GM23248 (cell line): ENCODE measurements around the gene RNF166. TPM values are rescaled to one million over a fixed set of nuclear protein-coding genes. Genes with fewer than 3 reads are reported as not detected.

ENCODE experiments used
- DNase-seq: peaks from one replicate; pipeline ENCODE4 v3.0.0-alpha.2; 2015
- H2AFZ ChIP-seq: fragments of 200-600 bp; sonication (generic); 2 replicates; pipeline ENCODE4 v1.6.1; 2016; ENCODE audit warnings: antibody characterized with exemption
- H3F3A ChIP-seq: fragments of 200-600 bp; sonication (generic); 2 replicates; pipeline ENCODE4 v1.6.1; 2016; ENCODE audit warnings: mild to moderate bottlenecking, antibody characterized with exemption, mixed run types; ENCODE audit not compliant: insufficient read depth
- H3K27ac ChIP-seq: fragments of 200-600 bp; sonication (generic); 2 replicates; pipeline ENCODE4 v1.5.1; 2016; ENCODE audit warnings: mild to moderate bottlenecking
- H3K27me3 ChIP-seq: fragments of 200-600 bp; sonication (generic); replicated peaks from 2 replicates; pipeline ENCODE4 v1.6.1; 2016; ENCODE audit warnings: mild to moderate bottlenecking; ENCODE audit not compliant: insufficient read depth
- H3K36me3 ChIP-seq: fragments of 200-600 bp; sonication (generic); 2 replicates; pipeline ENCODE4 v1.6.1; 2016; ENCODE audit warnings: low read depth, mild to moderate bottlenecking
- H3K4me1 ChIP-seq: fragments of 200-600 bp; sonication (generic); 2 replicates; pipeline ENCODE4 v1.6.1; 2016; ENCODE audit warnings: mild to moderate bottlenecking; ENCODE audit not compliant: insufficient read depth
- H3K4me2 ChIP-seq: fragments of 200-600 bp; sonication (generic); one replicate; pipeline ENCODE4 v1.6.1; 2016; ENCODE audit warnings: mild to moderate bottlenecking; ENCODE audit not compliant: unreplicated experiment
- H3K4me3 ChIP-seq: fragments of 200-600 bp; sonication (generic); 2 replicates; pipeline ENCODE4 v1.5.1; 2016; ENCODE audit warnings: mild to moderate bottlenecking
- H3K79me2 ChIP-seq: fragments of 200-600 bp; sonication (generic); 2 replicates; pipeline ENCODE4 v1.6.1; 2016; ENCODE audit warnings: mild to moderate bottlenecking; ENCODE audit not compliant: insufficient read depth
- H3K9ac ChIP-seq: fragments of 200-600 bp; sonication (generic); 2 replicates; pipeline ENCODE4 v1.6.1; 2016; ENCODE audit warnings: mild to moderate bottlenecking
- H3K9me2 ChIP-seq: fragments of 200-600 bp; sonication (generic); 2 replicates; pipeline ENCODE4 v1.6.1; 2016; ENCODE audit warnings: mixed run types, mild to moderate bottlenecking, moderate library complexity; ENCODE audit not compliant: insufficient read depth
- H3K9me3 ChIP-seq: fragments of 200-600 bp; sonication (generic); one replicate; pipeline ENCODE4 v1.6.1; 2017; ENCODE audit warnings: low read depth
- H4K20me1 ChIP-seq: fragments of 200-600 bp; sonication (generic); 2 replicates; pipeline ENCODE4 v1.6.0; 2016; ENCODE audit not compliant: insufficient read depth
- EZH2 ChIP-seq: fragments of 200-600 bp; sonication (generic); IDR thresholded peaks from 2 replicates; pipeline ENCODE4 v1.6.1; 2018; ENCODE audit warnings: antibody characterized with exemption, mild to moderate bottlenecking; ENCODE audit not compliant: insufficient read depth, poor library complexity, severe bottlenecking
- EZH2phosphoT487 ChIP-seq: fragments of 200-600 bp; sonication (generic); IDR thresholded peaks from 2 replicates; pipeline ENCODE4 v1.6.1; 2018; ENCODE audit warnings: antibody characterized with exemption, moderate library complexity, mild to moderate bottlenecking, low read depth; ENCODE audit not compliant: insufficient read depth
- WGBS, 2 experiments: methylation state at CpG; one replicate each; pipeline ENCODE4 v1.1.6; 2015 to 2017; ENCODE audit warnings: low lambda C conversion rate in 2 of 2, low coverage in 1 of 2; ENCODE audit errors: missing lambda C conversion rate in 2 of 2; 5-methylcytosine and 5-hydroxymethylcytosine counted together
- in situ Hi-C: fragments of 300-500 bp; cut with MboI; formaldehyde crosslinking; loops from 2 replicates; pipeline ENCODE4 v1.15.0; 2020
- polyA plus RNA-seq: library from polyadenylated mRNA; unstranded; fragments of >200 nt; fragmentation: Nextera tagmentation; extraction: Ambion mirVana; gene quantifications from 2 replicates; pipeline ENCODE4 v1.2.1, GENCODE V29; 2016
- total RNA-seq: library from RNA; depleted of rRNA; stranded (reverse); fragments of >200 nt; shearing (Covaris generic); gene quantifications from 2 replicates; pipeline ENCODE4 v1.2.3, GENCODE V29; 2014

Gene RNF166
- total and polyA plus RNA-seq, 2 experiments from 2014 or later: 8.9 to 14.6 TPM

- TF ChIP-seq EZH2: no peak
- no peak for TF ChIP-seq EZH2phosphoT487
- no peak overlapping the region for H3K27ac ChIP-seq
- H3K27me3 ChIP-seq: no peaks in the 10 kb centered on the region
- 69 to 71% methylated on average over 27 to 32 of the region's 32 CpGs for WGBS, 2 experiments
- no peaks in the 10 kb centered on the region for H3K4me1 ChIP-seq
- H3K36me3 ChIP-seq: no peaks in the 10 kb centered on the region
- peak; percentile 78 for DNase-seq
- no peaks in the 10 kb centered on the region for H3K9me2 ChIP-seq
- H3K9ac ChIP-seq: no peak overlapping the region
- H2AFZ ChIP-seq: no peak overlapping the region
- no peaks in the 10 kb centered on the region; the same call in 1 of the 2 replicates for H4K20me1 ChIP-seq
- in situ Hi-C loops: no loop called here
- H3K9me3 ChIP-seq: no peaks in the 10 kb centered on the region
- no peaks in the 10 kb centered on the region for H3F3A ChIP-seq
- peaks cover 65% of the 10 kb centered on the region for H3K79me2 ChIP-seq
- H3K4me2 ChIP-seq: no peak overlapping the region
- no peak overlapping the region for H3K4me3 ChIP-seq
Measured at GRCh38 chr16:88743693-88744576, 37.7 kb upstream of the RNF166 start.

GRCh38 chr16:88742896-88743605 lies 36.8 kb upstream of the RNF166 start:
- Histone ChIP-seq H3K4me3 (no peak overlapping the region), H3F3A (no peaks in the 10 kb centered on the region), H2AFZ (no peak overlapping the region), H4K20me1 (no peaks in the 10 kb centered on the region; the same call in 1 of the 2 replicates), H3K4me1 (no peaks in the 10 kb centered on the region), H3K9me3 (no peaks in the 10 kb centered on the region), H3K27ac (no peak overlapping the region), H3K9ac (no peak overlapping the region), H3K36me3 (0 out of 2 replicates have a peak, but pooled peaks cover under 1% of the 10 kb centered on the region), H3K9me2 (no peaks in the 10 kb centered on the region), H3K4me2 (no peak overlapping the region), H3K79me2 (peaks cover 56% of the 10 kb centered on the region), H3K27me3 (no peaks in the 10 kb centered on the region)
- TF ChIP-seq EZH2 (no peak), EZH2phosphoT487 (no peak)
- WGBS, 2 experiments: 89 to 93% methylated on average over 16 to 17 of the region's 19 CpGs
- DNase-seq: no peak
- in situ Hi-C loops: no loop called here

- Histone ChIP-seq H4K20me1 (no peaks in the 10 kb centered on the region; the same call in 1 of the 2 replicates), H3K4me3 (no peak overlapping the region), H3K4me1 (no peaks in the 10 kb centered on the region)
Measured at GRCh38 chr16:88741368-88741767, 35.2 kb upstream of the RNF166 start.

GRCh38 chr16:88740727-88741055 lies 34.5 kb upstream of the RNF166 start:
- Histone ChIP-seq H3K4me1 (no peaks in the 10 kb centered on the region), H3K27me3 (no peaks in the 10 kb centered on the region), H3F3A (no peaks in the 10 kb centered on the region), H3K9ac (no peak overlapping the region), H3K9me2 (no peaks in the 10 kb centered on the region), H3K79me2 (peaks cover 47% of the 10 kb centered on the region), H2AFZ (no peak overlapping the region), H3K27ac (no peak overlapping the region), H3K9me3 (no peaks in the 10 kb centered on the region), H4K20me1 (no peaks in the 10 kb centered on the region; the same call in 1 of the 2 replicates), H3K36me3 (peaks cover 7% of the 10 kb centered on the region; the same call in 1 of the 2 replicates), H3K4me2 (no peak overlapping the region), H3K4me3 (no peak overlapping the region)
- in situ Hi-C loops: no loop called here
- TF ChIP-seq EZH2 (no peak), EZH2phosphoT487 (no peak)
- 91 to 96% methylated on average over 11 to 12 of the region's 12 CpGs for WGBS, 2 experiments
- no peak for DNase-seq

More at GRCh38 chr16:88741368-88741767, 35.2 kb upstream of the RNF166 start:
- in situ Hi-C loops: no loop called here
- H3K9me2 ChIP-seq: no peaks in the 10 kb centered on the region
- H3K27ac ChIP-seq: no peak overlapping the region
- H3K27me3 ChIP-seq: no peaks in the 10 kb centered on the region
- no peak for DNase-seq
- WGBS, 2 experiments: 88 to 89% methylated on average over 14 to 17 of the region's 17 CpGs
- H2AFZ ChIP-seq: no peak overlapping the region
- H3K9ac ChIP-seq: no peak overlapping the region
- H3F3A ChIP-seq: no peaks in the 10 kb centered on the region
- no peak for TF ChIP-seq EZH2phosphoT487
- no peak for TF ChIP-seq EZH2
- no peak overlapping the region for H3K4me2 ChIP-seq
- no peaks in the 10 kb centered on the region for H3K9me3 ChIP-seq
- peaks cover 52% of the 10 kb centered on the region for H3K79me2 ChIP-seq
- peaks cover 7% of the 10 kb centered on the region; the same call in 1 of the 2 replicates for H3K36me3 ChIP-seq
